HG02623 (cell line): ENCODE measurements around the gene IKZF1.

Experiments used
- ATAC-seq: cut with Tn5 transposase; IDR thresholded peaks from one replicate; pipeline ENCODE4 v1.9.1; 2021; ENCODE audit warnings: moderate library complexity; ENCODE audit not compliant: unreplicated experiment

Gene IKZF1

GRCh38 chr7:50404392-50404791, 99.9 kb downstream of the IKZF1 start:
- ATAC-seq, result no peak

- peak; percentile 25 for ATAC-seq
Measured at GRCh38 chr7:50405221-50405620, 100.7 kb downstream of the IKZF1 start.

- ATAC-seq, result no peak
Measured at GRCh38 chr7:50406935-50407334, 102.4 kb downstream of the IKZF1 start.

GRCh38 chr7:50409856-50410745, 105.6 kb downstream of the IKZF1 start:
- ATAC-seq, result peak; percentile 57

GRCh38 chr7:50411332-50411731, 106.8 kb downstream of the IKZF1 start:
- ATAC-seq, result no peak

GRCh38 chr7:50412973-50413372, 108.5 kb downstream of the IKZF1 start:
- no peak for ATAC-seq

- no peak for ATAC-seq
Measured at GRCh38 chr7:50413561-50413960, 109.0 kb downstream of the IKZF1 start.

- no peak for ATAC-seq
Measured at GRCh38 chr7:50415844-50416364, 111.4 kb downstream of the IKZF1 start.

- peak; percentile 76 for ATAC-seq
Measured at GRCh38 chr7:50416527-50417182, 112.1 kb downstream of the IKZF1 start.

- ATAC-seq, result peak; percentile 82
Measured at GRCh38 chr7:50418086-50418515, 113.6 kb downstream of the IKZF1 start.

- no peak for ATAC-seq
Measured at GRCh38 chr7:50418526-50419290, 114.2 kb downstream of the IKZF1 start.

GRCh38 chr7:50421043-50421442, 116.5 kb downstream of the IKZF1 start:
- ATAC-seq, result no peak

GRCh38 chr7:50422858-50423257, 118.3 kb downstream of the IKZF1 start:
- ATAC-seq, result no peak

- ATAC-seq, result no peak
Measured at GRCh38 chr7:50423860-50424259, 119.3 kb downstream of the IKZF1 start.

- no peak for ATAC-seq
Measured at GRCh38 chr7:50425318-50425717, 120.8 kb downstream of the IKZF1 start.

GRCh38 chr7:50426280-50427045, 121.9 kb downstream of the IKZF1 start:
- ATAC-seq, result no peak

- ATAC-seq, result no peak
Measured at GRCh38 chr7:50427518-50427917, 123.0 kb downstream of the IKZF1 start.

- ATAC-seq, result no peak
Measured at GRCh38 chr7:50428911-50429310, 124.4 kb downstream of the IKZF1 start.

- ATAC-seq, result no peak
Measured at GRCh38 chr7:50431316-50431715, 126.8 kb downstream of the IKZF1 start.

- no peak for ATAC-seq
Measured at GRCh38 chr7:50431722-50432305, 127.3 kb downstream of the IKZF1 start.
